CD4-positive, alpha-beta T cell treated with Interleukin-15 for 1 hour (primary cell): ENCODE results near the gene GCNA.
A peak's percentile ranks its signal among the peaks of the same experiment; 100 is the strongest.
"Not testable (repeated sequence)": the region's sequence is repeated elsewhere in the genome, so short reads cannot be mapped to it uniquely, and the experiment has no call there.

Experiments
- DNase-seq: peaks from one replicate; pipeline ENCODE4 v3.0.0-alpha.2; 2020

The GCNA gene

DNA sequence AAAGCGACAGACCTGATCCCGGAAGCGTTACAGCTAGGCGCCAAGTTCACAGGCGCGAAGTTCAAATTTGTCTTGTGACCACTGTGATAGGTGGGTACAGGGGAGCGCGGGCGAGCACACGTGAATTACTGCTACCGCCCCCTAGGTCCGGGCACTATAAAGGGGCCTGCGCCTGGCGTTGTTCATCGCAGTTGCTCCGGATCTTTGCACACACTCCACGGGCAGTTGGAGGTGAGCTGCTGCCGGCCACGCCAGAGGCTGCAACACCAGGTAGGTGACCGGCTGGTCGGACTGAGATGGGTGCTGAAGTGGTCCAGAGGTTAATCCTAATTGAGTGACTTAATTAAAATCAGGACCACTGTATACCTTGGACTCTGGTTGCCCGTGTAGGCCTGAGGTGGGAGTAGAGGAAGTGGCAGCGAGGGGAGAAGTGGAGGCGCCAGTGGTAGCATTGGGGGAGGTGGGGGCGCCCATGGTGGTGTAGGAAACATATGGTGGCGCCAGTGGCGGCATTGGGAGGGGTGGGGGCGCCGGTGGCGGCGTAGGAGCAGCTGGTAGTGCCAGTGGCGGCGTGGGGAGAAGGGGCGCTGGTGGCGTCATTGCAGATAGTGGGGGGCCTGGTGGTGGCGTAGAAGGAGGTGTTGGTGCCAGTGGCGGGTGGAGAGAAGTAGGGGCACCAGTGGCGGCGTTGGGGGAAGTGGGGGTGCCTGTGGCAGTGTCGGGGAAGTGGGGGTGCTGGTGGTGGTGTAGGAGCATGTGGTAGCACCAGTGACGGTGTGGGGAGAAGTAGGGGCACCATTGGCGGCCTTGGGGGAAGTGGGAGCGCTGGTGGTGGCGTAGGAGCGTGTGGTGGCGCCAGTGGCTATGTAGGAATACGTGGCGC, at the start of gene GCNA:
TSS of gene GCNA (plus strand) at position 185 of the 883 bp plus-strand sequence. CDS start 2,385 bp downstream, outside the sequence.
- DNase-seq = no peak

- DNase-seq = peak; percentile 68
Measured at GRCh38 chrX:71532078-71532752, 46.0 kb upstream of the GCNA start.

DNA sequence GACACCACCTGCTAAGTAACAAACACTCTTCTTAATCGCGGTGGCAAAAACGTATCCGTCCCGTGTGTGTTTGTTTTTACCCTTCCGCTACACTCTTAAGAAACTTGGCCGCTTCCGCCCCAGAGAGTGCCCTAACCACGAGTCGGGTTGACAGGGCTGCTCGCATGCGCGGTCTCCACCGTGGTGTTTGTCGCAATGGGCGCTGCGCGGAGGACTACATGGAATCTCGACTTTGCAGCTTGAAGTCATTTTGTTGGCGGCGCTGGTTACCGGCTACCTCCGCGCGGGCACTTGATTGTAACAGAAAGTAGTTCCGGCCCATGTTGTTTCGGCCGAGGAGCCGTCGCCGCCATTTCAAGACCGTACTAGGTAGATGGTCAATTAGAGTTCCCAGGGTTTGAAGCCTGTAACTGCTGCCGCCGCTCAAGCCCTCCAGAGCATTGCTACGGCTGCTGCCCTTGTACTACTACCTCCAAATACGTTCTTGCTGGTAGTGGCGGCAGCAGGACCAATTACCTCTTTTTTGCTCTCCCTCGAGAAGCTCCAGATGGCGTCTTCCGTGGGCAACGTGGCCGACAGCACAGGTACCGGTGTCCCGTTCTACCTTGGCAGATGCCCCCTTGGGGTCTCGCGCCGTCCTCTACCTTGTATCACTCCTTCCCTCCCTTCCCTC, 45.3 kb upstream of the GCNA start, which contains the start of gene OGT:
TSS of gene OGT (plus strand) at position 352 of the 673 bp plus-strand sequence. CDS start at position 548, 196 bp downstream.
- peak; percentile 94 for DNase-seq

- DNase-seq = no peak
Measured at GRCh38 chrX:71533516-71533850, 44.8 kb upstream of the GCNA start.

- peak; percentile 65 for DNase-seq
Measured at GRCh38 chrX:71533851-71534561, 44.2 kb upstream of the GCNA start.

DNA sequence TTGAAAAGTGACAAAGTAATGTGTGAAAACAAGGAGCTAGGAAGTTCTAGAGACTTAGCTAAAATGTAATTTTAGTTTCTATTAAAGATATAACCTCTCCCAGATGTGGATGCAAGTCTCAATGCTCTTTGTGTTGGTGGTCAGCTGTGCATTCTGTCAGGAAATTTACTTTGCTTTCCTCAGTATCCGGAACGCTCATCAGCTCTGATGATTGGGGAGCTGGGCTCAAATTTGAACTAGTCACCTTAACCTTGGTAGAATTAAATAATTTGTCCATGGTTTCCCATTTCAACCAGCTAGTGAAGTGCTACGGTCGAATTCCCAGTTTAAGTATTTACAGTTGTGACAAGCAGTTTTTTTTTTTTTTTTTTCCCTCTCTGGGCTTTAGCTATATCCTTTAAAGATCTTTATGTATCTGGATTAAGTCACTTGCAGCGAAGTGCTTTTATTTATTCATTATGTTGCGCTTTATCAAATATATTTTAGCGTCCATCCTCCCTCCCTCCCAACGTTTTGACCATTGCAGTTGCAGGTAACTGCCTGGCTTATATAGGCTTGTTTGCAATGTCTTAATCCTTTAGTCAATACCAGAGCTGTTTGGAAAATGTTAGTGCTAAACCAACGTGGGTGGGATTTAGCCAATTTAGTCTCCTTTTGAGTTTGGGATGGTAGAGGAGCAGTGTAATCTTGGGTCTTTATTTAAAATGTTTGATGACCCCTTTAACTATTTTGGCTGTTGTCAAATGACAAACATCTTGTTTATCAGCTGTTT, 43.3 kb upstream of the GCNA start:
- DNase-seq = no peak

DNA sequence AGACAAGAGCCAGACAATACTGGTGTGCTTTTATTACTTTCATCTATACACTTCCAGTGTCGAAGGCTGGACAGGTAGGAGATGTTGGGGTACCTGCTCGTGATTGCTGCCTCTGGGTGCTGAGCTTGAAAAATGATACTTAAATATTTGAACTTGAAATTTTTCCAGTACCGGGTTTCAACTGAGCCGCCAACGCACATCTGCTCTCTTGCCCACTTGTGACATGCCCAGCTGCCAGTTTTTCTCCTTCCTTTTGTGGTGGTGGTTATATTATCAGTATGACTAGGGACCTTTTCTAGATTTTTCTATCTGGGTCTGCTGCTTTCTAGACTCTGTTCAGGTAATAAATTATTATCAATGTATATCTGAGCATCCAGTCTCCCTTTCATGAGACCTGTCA, 42.0 kb upstream of the GCNA start:
- no peak for DNase-seq

DNA sequence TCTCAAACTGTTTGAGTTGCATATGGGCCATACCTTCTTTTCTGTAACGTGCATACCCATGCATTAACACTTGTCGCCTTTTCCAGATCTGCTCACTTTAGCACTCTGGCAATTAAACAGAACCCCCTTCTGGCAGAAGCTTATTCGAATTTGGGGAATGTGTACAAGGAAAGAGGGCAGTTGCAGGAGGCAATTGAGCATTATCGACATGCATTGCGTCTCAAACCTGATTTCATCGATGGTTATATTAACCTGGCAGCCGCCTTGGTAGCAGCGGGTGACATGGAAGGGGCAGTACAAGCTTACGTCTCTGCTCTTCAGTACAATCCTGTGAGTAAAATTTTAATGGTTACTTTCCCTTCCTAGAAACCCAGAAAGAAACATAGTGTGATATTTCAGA, 40.5 kb upstream of the GCNA start:
- DNase-seq = no peak

DNA sequence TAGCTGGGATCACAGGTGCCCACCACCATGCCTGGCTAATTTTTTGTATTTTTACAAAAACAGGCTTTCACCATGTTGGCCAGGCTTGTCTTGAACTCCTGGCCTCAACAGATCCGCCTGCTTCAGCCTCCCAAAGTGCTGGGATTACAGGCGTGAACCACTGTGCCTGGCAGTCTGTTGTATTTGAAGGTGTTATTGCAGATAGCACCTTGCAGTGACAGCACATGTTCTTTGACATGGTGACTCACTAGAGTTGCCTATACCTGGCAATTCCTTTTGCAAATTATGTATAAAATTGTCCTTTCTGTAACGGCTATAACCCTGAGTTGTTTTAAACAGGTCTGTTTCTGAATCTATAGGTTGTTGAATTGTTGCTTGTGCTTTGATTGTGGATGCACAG, 37.4 kb upstream of the GCNA start:
- DNase-seq = no peak

- no peak for DNase-seq
Measured at GRCh38 chrX:71541210-71542022, 36.8 kb upstream of the GCNA start.

- DNase-seq = no peak
Measured at GRCh38 chrX:71542411-71542810, 35.8 kb upstream of the GCNA start.

DNA sequence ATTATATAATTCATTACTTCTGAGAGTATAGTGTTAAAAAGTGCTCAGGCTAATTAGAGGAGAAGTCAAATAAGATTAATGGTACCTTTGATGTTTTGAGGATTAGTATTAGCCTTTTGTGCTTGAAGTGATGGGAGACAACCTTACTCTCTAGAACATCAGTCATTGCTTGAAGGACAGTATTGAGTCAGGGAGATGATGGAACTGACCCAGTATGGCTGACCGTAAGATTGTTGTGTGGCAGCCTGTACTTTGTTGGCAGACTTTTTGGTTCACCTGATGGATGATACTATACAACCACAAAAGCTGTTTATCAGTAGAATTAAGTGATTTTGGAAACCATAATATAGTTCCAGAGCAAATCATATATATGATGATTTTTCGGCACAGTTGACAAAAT, 35.4 kb upstream of the GCNA start:
- DNase-seq = no peak

GRCh38 chrX:71543316-71543715, 34.9 kb upstream of the GCNA start:
- no peak for DNase-seq

DNA sequence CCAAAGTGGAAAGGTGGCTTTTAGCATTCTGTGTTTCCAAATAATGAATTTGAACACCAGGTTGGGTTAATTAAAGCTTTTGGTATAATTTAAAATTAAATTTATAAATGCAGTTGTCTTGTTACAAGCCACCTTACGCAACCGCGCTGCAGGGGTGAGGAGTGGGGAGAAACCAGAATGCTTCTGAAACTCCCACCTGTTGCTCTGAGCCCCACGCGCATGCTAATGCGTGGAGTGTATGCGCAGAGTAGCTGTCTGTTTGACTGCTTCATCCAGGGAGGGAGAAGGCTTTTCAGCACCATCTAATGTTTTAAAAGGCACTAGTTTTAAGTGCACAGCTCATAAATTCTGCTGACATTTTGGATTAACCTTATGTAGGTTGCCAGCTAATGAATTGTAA, 32.9 kb upstream of the GCNA start:
- DNase-seq = no peak

DNA sequence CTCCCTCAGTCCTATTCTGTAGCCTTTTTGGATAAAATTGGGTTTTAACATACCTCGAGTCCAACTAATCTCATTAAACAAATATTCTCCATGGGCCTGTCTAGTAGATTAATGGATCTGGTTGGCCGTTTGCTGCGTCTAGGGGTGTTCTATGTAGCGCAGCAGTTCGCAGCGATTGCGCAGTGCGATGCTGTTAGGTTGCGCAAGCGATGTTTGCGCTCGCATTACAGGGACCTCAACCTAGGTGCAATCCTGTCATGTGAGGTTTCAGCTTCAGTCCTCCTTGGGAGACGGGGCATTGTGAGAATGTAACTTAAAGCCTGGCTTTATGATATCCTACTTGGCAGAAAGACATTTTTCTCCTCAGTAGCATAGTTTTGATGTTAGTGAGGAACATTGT, 31.4 kb upstream of the GCNA start:
- DNase-seq = no peak

DNA sequence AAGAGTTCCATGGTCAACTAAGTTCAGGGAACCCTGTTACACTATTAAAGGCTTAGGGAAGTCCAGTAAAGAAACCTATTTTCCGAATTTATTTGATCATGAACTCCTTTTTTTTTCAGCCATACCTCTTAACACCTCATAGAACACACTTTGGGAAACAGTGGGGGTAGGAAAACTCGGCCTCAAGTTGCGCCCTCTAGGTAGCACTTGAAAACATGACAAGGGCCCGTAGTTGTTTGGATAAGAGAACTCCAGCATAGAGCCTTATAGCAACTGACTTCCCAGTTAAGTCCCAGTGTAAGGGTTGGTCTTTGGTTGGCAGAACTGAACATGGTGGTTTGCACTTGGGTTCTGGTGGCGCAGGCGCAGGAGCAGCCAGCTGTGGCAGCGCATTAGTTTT, 30.9 kb upstream of the GCNA start:
- no peak for DNase-seq

- DNase-seq = no peak
Measured at GRCh38 chrX:71549986-71550385, 28.3 kb upstream of the GCNA start.

DNA sequence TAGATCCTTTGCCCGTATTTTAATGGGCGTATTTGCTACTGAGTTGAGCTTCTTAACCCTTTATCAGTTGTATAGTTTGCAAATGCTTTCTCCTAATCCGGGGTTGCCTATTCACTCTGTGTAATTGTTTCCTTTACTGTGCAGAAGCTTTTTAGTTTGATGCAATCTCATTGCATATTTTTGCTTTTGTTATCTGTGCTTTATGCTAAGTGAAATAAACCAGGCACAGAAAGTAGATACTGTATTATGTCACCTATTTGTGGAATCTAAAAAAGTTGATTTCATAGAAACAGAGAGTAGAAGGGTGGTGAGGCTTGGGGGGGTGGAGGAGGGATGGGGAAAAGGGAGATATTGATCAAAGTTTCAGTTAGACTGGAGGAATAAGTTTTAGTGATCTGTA, 27.7 kb upstream of the GCNA start:
- no peak for DNase-seq

- DNase-seq = no peak
Measured at GRCh38 chrX:71556036-71556435, 22.2 kb upstream of the GCNA start.

DNA sequence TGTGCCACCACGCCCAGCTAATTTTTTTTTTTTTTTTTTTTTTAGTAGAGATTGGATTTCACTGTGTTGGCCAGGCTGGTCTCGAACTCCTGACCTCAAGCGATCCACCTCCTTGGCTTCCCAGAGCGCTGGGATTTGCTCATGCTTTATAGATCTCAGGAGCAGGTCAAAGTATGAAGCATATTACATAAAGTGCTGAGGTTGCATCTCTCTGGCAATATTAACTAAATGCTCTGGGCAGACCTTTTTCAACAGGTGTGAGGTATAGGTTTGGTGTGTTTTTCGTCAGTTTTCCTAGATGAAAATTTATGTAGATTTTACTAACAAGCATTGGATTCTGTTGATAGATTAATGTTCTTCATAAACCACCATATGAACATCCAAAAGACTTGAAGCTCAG, 19.3 kb upstream of the GCNA start:
- DNase-seq = no peak

DNA sequence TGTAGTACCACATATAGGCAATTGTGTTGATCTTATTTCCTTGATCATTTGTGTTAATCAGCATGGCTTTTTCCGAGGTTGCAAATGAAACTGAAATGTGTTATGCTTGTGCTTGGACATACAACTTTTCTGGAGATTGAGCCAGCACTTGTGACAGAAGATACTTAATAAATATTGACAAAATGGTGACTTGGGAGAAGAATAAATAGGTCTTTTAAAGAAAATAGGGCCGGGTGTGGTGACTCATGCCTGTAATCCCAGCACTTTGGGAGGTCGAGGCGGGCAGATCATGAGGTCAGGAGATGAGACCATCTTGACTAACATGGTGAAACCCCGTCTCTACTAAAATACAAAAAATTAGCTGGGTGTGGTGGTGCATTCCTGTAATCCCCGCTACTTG, 18.5 kb upstream of the GCNA start:
- not testable (repeated sequence) for DNase-seq
